ENCODE measurements around the gene ALK. TPM values are rescaled to one million over a fixed set of nuclear protein-coding genes. Genes with fewer than 3 reads are reported as not detected.

The ALK gene
- total RNA-seq, 4 donors from 2014 or later: 0.88 to 1.3 (median 1.3) TPM; not detected in 1

- H3K4me3 ChIP-seq: no peak overlapping the region
- no peaks in the 10 kb centered on the region for H3K9me3 ChIP-seq
- no peaks in the 10 kb centered on the region for H3K36me3 ChIP-seq
- H3K27me3 ChIP-seq: no peaks in the 10 kb centered on the region
- no peak overlapping the region for H3K27ac ChIP-seq
- no peak for TF ChIP-seq POLR2A (IDR thresholded peaks at IDR 0.05)
- TF ChIP-seq CTCF (IDR thresholded peaks at IDR 0.05): no peak
- H3K4me1 ChIP-seq: no peaks in the 10 kb centered on the region
- DNase-seq: no peak
Observed at GRCh38 chr2:29615841-29616240, 305.5 kb downstream of the ALK start.

- no peak for TF ChIP-seq POLR2A (IDR thresholded peaks at IDR 0.05)
- H3K27ac ChIP-seq: no peak overlapping the region
- no peaks in the 10 kb centered on the region for H3K4me1 ChIP-seq
- H3K27me3 ChIP-seq: no peaks in the 10 kb centered on the region
- H3K4me3 ChIP-seq: no peak overlapping the region
- H3K36me3 ChIP-seq: no peaks in the 10 kb centered on the region
- H3K9me3 ChIP-seq: no peaks in the 10 kb centered on the region
- DNase-seq: no peak
Observed at GRCh38 chr2:29615183-29615582, 306.2 kb downstream of the ALK start.

GRCh38 chr2:29614295-29614830 is 307.0 kb downstream of the ALK start:
- TF ChIP-seq POLR2A (IDR thresholded peaks at IDR 0.05): no peak
- no peak for TF ChIP-seq CTCF (IDR thresholded peaks at IDR 0.05)
- H3K4me3 ChIP-seq: no peak overlapping the region
- H3K36me3 ChIP-seq: no peaks in the 10 kb centered on the region
- H3K27ac ChIP-seq: no peak overlapping the region
- H3K27me3 ChIP-seq: no peaks in the 10 kb centered on the region
- no peaks in the 10 kb centered on the region for H3K9me3 ChIP-seq
- no peaks in the 10 kb centered on the region for H3K4me1 ChIP-seq
- no peak for DNase-seq

GRCh38 chr2:29613792-29614266 is 307.6 kb downstream of the ALK start:
- TF ChIP-seq POLR2A (IDR thresholded peaks at IDR 0.05) (no peak), CTCF (IDR thresholded peaks at IDR 0.05) (no peak)
- no peak for DNase-seq
- Histone ChIP-seq H3K36me3 (no peaks in the 10 kb centered on the region), H3K27me3 (no peaks in the 10 kb centered on the region), H3K27ac (no peak overlapping the region), H3K4me1 (no peaks in the 10 kb centered on the region), H3K9me3 (no peaks in the 10 kb centered on the region), H3K4me3 (no peak overlapping the region)

- no peak for TF ChIP-seq CTCF (IDR thresholded peaks at IDR 0.05)
- TF ChIP-seq POLR2A (IDR thresholded peaks at IDR 0.05): no peak
- Histone ChIP-seq H3K4me3 (no peak overlapping the region), H3K27me3 (no peaks in the 10 kb centered on the region)
Observed at GRCh38 chr2:29613067-29613466, 308.3 kb downstream of the ALK start.

GRCh38 chr2:29612568-29612967 is 308.8 kb downstream of the ALK start:
- H3K4me3 ChIP-seq: no peak overlapping the region

More at GRCh38 chr2:29613067-29613466, 308.3 kb downstream of the ALK start:
- H3K9me3 ChIP-seq: no peaks in the 10 kb centered on the region
- no peak overlapping the region for H3K27ac ChIP-seq
- H3K36me3 ChIP-seq: no peaks in the 10 kb centered on the region
- DNase-seq: no peak
- H3K4me1 ChIP-seq: no peaks in the 10 kb centered on the region

More at GRCh38 chr2:29612568-29612967, 308.8 kb downstream of the ALK start:
- Histone ChIP-seq H3K36me3 (no peaks in the 10 kb centered on the region), H3K27ac (no peak overlapping the region), H3K4me1 (no peaks in the 10 kb centered on the region), H3K9me3 (no peaks in the 10 kb centered on the region), H3K27me3 (no peaks in the 10 kb centered on the region)
- no peak for DNase-seq
- no peak for TF ChIP-seq POLR2A (IDR thresholded peaks at IDR 0.05)
- TF ChIP-seq CTCF (IDR thresholded peaks at IDR 0.05): no peak

All from Peyer's patch (tissue), 4 donors.